ENCODE measurements around the gene SLC6A18.
"Not testable (repeated sequence)": the region's sequence is repeated elsewhere in the genome, so short reads cannot be mapped to it uniquely, and the experiment has no call there.

The SLC6A18 gene

DNA sequence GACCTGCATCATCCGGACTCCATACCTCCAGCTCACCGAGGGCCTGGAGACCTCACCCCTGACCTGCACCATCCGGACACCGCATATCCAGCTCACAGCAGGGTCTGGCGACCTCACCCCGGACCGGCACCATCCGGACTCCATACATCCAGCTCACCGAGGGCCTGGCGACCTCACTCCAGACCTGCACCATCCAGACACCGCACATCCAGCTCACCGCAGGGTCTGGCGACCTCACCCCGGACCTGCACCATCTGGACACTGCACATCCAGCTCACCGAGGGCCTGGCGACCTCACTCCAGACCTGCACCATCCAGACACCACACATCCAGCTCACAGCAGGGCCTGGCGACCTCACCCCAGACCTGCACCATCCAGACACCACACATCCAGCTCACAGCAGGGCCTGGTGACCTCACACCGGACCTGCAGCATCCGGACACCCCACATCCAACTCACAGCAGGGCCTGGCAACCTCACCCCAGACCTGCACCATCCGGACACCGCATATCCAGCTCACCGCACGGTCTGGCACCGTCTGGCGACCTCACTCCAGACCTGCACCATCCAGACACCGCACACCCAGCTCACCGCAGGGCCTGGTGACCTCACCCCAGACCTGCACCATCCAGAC, 59.3 kb downstream of the SLC6A18 start:
- FAIRE-seq; DNase-seq (ENCODE audit: insufficient read length, low spot score): not testable (repeated sequence)

DNA sequence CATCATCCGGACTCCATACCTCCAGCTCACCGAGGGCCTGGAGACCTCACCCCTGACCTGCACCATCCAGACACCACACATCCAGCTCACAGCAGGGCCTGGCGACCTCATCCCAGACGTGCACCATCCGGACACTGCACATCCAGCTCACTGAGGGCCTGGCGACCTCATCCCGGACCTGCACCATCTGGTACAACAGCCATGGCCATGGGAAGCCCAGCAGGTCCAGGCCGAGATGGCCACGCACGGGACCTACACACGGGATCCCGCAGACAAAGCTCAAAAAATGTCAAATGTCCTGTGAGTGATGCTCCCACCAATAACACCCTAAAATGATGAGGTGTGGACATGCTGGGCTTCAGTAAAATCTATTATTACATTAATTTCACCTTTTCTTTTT, 60.0 kb downstream of the SLC6A18 start:
- no peak for FAIRE-seq
- DNase-seq (ENCODE audit: insufficient read length, low spot score): no peak

DNA sequence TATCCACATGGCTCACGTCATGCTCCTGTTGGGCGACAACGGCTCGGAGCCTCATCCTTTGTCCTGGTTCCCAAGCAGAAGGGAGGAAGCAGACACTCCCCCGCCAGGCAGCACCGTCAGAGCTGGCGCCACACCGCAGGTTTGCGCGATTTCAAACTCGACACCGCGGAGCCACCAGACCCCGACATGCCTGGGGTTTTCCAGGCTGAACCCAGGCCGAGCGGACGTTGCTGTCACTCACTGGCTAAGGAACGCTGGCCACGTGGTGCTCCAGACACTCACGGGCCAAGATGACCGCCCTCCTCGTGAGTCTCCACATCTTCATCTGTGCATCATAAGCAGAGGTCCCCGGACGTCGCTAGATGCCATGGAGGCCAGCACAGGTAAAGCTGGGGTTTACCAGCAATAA, 60.7 kb downstream of the SLC6A18 start:
- FAIRE-seq: no peak
- DNase-seq (ENCODE audit: insufficient read length, low spot score): no peak

DNA sequence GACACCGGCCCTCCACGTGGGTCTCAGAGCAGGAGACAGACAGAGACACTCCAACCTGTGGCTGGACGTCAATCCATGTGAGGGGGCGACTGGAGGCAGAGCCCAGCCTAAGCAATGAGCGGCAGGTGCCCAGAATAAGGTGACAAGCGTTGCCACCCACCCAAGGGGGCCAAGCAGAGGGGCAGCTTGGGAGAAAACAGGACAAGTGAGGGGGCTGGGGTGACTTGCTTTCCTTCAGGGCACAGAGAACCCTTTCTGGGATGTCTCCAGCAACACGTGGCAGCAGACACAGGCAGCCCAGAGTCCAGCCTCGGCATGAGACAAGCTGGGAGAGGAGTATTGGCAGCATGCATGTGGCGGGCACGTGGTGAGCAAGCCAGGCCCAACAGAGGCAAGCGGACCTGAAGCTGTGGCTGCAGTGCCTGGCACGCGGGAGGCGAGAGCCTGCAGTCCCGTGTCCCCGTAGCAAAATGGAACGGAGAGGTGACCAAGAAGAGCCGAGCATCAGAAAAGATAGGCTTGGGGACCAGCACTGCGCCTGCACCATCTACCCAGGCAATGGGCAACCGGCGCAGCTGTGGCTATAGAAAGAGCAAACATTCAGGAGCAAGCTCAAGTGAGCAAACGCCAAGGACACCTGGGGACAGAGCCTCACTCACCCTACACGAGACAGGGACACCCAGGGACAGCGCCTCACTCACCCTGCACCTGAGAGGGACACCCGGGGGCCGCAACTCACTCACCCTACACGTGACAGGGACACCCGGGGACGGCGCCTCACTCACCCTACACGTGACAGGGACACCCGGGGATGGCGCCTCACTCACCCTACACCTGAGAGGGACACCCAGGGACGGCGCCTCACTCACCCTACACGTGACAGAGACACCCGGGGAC, 63.5 kb downstream of the SLC6A18 start:
- no peak for DNase-seq (ENCODE audit: insufficient read length, low spot score)
- no peak for FAIRE-seq

DNA sequence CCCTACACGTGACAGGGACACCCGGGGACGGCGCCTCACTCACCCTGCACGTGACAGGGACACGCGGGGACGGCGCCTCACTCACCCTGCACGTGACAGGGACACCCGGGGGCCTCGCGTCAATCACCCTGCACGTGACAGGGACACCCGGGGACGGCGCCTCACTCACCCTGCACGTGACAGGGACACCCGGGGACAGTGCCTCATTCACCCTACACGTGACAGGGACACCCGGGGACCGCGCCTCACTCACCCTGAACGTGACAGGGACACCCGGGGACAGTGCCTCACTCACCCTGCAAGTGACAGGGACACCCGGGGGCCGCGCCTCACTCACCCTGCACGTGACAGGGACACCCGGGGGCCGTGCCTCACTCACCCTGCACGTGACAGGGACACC, 64.4 kb downstream of the SLC6A18 start:
- FAIRE-seq; DNase-seq (ENCODE audit: insufficient read length, low spot score): not testable (repeated sequence)

DNA sequence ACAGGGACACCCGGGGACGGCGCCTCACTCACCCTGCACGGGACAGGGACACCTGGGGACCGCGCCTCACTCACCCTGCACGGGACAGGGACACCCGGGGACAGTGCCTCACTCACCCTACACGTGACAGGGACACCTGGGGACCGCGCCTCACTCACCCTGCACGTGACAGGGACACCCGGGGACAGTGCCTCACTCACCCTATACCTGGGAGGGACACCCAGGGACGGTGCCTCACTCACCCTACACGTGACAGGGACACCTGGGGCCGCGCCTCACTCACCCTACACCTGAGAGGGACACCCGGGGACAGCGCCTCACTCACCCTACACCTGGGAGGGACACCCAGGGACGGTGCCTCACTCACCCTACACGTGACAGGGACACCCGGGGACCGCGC, 65.8 kb downstream of the SLC6A18 start:
- FAIRE-seq; DNase-seq (ENCODE audit: insufficient read length, low spot score): not testable (repeated sequence)

DNA sequence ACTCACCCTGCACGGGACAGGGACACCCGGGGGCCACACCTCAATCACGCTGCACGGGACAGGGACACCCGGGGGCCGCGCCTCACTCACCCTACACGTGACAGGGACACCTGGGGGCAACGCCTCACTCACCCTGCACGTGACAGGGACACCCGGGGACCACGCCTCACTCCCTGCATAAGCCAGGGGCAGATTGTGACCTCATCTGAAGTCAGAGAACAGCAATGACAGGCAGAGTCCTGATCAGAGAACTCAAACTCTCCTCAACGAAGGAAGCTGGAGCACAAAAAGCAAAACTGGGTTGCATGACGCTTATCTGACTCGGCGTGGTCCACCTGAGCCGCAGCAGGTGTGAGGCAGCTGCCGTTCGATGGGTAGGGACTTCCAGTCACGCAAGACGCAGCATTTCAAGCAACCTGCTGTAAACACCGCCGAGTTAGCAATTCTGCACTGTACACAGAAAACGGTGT, 66.5 kb downstream of the SLC6A18 start:
- no peak for DNase-seq (ENCODE audit: insufficient read length, low spot score)
- FAIRE-seq: no peak

DNA sequence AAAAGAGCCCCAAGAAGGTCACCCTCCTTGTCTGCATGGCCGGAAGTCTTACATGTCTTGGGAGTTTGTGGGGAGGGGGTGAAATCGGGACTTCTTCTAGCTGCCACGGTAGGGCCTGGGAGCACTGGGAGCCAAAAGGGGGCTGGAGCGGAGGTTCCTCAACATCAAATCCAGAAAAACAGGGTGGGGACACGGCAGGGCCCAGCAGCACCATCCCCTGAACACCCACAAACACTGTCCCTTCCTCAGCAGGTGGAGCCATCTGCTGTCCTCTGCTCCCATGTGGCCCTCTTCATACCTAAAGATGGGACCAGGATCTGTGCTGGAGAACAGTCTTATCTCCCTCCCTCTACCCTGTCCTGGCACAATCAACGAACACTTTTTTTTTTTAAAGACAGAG, 67.0 kb downstream of the SLC6A18 start:
- FAIRE-seq (no peak), DNase-seq (ENCODE audit: insufficient read length, low spot score) (no peak)

DNA sequence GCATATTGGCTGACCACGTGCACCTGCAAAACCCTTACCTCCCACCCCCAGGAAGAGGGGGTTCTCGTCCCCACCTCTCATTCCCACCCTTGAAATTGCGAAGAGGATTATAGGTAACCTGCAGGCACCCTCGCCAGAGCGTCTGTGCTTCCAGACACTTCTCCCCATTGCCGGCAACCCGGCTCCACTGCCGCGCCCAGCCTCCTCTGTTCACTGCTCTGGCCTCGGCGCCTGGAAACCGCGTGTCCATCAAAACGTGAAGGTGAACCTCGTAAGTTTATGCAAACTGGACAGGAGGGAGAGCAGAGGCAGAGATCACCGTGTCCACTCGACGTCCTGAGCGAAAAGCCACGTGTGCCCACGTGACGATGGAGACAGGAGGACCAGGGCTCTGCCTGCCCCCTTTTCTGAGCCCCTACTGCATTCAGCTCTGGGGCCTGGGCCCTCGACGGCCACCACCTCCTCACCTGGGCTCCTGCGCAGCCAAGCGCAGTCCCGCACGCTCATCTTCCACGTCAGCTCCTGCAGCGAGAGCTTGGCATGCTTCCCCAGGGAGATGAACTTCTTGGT, 67.8 kb downstream of the SLC6A18 start:
- no peak for FAIRE-seq
- no peak for DNase-seq (ENCODE audit: insufficient read length, low spot score)

DNA sequence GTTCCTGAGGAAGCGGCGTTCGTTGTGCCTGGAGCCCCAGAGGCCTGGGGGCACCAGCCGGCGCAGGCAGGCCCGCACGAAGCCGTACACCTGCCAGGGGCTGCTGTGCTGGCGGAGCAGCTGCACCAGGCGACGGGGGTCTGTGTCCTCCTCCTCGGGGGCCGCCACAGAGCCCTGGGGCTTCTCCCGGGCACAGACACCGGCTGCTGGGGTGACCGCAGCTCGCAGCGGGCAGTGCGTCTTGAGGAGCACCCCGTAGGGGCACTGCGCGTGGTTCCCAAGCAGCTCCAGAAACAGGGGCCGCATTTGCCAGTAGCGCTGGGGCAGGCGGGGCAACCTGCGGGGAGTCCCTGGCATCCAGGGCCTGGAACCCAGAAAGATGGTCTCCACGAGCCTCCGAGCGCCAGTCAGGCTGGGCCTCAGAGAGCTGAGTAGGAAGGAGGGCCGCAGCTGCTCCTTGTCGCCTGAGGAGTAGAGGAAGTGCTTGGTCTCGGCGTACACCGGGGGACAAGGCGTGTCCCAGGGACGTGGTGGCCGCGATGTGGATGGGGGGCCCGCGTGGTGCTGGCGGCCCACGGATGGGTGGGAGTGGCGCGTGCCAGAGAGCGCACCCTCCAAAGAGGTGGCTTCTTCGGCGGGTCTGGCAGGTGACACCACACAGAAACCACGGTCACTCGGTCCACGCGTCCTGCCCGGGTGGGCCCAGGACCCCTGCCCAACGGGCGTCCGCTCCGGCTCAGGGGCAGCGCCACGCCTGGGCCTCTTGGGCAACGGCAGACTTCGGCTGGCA, 68.4 kb downstream of the SLC6A18 start:
- DNase-seq (ENCODE audit: insufficient read length, low spot score) (no peak), FAIRE-seq (no peak)

DNA sequence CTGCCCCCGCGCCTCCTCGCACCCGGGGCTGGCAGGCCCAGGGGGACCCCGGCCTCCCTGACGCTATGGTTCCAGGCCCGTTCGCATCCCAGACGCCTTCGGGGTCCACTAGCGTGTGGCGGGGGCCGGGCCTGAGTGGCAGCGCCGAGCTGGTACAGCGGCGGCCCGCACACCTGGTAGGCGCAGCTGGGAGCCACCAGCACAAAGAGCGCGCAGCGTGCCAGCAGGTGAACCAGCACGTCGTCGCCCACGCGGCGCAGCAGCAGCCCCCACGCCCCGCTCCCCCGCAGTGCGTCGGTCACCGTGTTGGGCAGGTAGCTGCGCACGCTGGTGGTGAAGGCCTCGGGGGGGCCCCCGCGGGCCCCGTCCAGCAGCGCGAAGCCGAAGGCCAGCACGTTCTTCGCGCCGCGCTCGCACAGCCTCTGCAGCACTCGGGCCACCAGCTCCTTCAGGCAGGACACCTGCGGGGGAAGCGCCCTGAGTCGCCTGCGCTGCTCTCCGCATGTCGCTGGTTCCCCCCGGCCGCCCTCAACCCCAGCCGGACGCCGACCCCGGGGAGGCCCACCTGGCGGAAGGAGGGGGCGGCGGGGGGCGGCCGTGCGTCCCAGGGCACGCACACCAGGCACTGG, 69.1 kb downstream of the SLC6A18 start:
- FAIRE-seq (no peak), DNase-seq (ENCODE audit: insufficient read length, low spot score) (no peak)

DNA sequence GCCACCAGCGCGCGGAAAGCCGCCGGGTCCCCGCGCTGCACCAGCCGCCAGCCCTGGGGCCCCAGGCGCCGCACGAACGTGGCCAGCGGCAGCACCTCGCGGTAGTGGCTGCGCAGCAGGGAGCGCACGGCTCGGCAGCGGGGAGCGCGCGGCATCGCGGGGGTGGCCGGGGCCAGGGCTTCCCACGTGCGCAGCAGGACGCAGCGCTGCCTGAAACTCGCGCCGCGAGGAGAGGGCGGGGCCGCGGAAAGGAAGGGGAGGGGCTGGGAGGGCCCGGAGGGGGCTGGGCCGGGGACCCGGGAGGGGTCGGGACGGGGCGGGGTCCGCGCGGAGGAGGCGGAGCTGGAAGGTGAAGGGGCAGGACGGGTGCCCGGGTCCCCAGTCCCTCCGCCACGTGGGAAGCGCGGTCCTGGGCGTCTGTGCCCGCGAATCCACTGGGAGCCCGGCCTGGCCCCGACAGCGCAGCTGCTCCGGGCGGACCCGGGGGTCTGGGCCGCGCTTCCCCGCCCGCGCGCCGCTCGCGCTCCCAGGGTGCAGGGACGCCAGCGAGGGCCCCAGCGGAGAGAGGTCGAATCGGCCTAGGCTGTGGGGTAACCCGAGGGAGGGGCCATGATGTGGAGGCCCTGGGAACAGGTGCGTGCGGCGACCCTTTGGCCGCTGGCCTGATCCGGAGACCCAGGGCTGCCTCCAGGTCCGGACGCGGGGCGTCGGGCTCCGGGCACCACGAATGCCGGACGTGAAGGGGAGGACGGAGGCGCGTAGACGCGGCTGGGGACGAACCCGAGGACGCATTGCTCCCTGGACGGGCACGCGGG, 69.9 kb downstream of the SLC6A18 start, which contains the start of gene TERT:
Gene TERT, minus strand, starts transcription at position 234 of the 815 bp plus-strand sequence. Its CDS starts 79 bp downstream, at position 155.
- no peak for DNase-seq (ENCODE audit: insufficient read length, low spot score)
- no peak for FAIRE-seq

DNA sequence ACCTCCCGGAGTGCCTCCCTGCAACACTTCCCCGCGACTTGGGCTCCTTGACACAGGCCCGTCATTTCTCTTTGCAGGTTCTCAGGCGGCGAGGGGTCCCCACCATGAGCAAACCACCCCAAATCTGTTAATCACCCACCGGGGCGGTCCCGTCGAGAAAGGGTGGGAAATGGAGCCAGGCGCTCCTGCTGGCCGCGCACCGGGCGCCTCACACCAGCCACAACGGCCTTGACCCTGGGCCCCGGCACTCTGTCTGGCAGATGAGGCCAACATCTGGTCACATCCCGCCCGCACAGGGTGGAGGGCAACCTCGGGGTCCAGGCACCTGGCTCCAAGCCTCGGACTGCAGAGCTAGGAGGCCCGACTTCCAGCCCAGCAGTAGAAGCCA, 70.5 kb downstream of the SLC6A18 start:
- FAIRE-seq (no peak), DNase-seq (ENCODE audit: insufficient read length, low spot score) (no peak)
